Activated CD4-positive, alpha-beta T cell treated with anti-CD3 and anti-CD28 coated beads, Interleukin-2, amount 50 U/mL, for 4 hours (primary cell): Measurements from ENCODE around the gene CACNA1D.

Source experiments
- DNase-seq, 2 experiments: peaks; one replicate each; pipeline ENCODE4 v3.0.0-alpha.2; 2020

Gene CACNA1D

GRCh38 chr3:53860196-53860595 is 365.8 kb downstream of the CACNA1D start:
- DNase-seq, result no peak

GRCh38 chr3:53862241-53862640 is 367.8 kb downstream of the CACNA1D start:
- DNase-seq, result no peak

- DNase-seq, result no peak
These were observed 368.7 kb downstream of the CACNA1D start for GRCh38 chr3:53863145-53863544.
